ENCODE measurements around the gene THSD7A. TPM values are rescaled to one million over a fixed set of nuclear protein-coding genes. Genes with fewer than 3 reads are reported as not detected.

The THSD7A gene
- total RNA-seq, 2 donors from 2014 or later: 1.6 to 6.1 TPM

- no peak for ATAC-seq (ENCODE audit: insufficient number of reproducible peaks, low FRiP score, low read depth)
- Histone ChIP-seq H3K4me1 (ENCODE audit: control insufficient read depth in 1 of 2, low read depth in 2 of 2) (no peaks in the 10 kb centered on the region), H3K36me3 (no peaks in the 10 kb centered on the region), H3K9me3 (no peaks in the 10 kb centered on the region), H3K27ac (no peak overlapping the region), H3K4me3 (no peak overlapping the region), H3K27me3 (replicated peaks; ENCODE audit: insufficient read depth) (no peaks in the 10 kb centered on the region)
- DNase-seq (ENCODE audit: low spot score): no peak
- TF ChIP-seq CTCF (IDR thresholded peaks at IDR 0.05): no peak
These were observed 216.8 kb downstream of the THSD7A start for GRCh38 chr7:11615174-11615573.

GRCh38 chr7:11613292-11613930 lies 218.6 kb downstream of the THSD7A start:
- Histone ChIP-seq H3K27ac (no peak overlapping the region), H3K4me1 (ENCODE audit: control insufficient read depth in 1 of 2, low read depth in 2 of 2) (no peaks in the 10 kb centered on the region), H3K9me3 (no peaks in the 10 kb centered on the region), H3K27me3 (replicated peaks; ENCODE audit: insufficient read depth) (no peaks in the 10 kb centered on the region), H3K4me3 (no peak overlapping the region), H3K36me3 (no peaks in the 10 kb centered on the region)
- ATAC-seq (ENCODE audit: insufficient number of reproducible peaks, low FRiP score, low read depth) (no peak), DNase-seq (ENCODE audit: low spot score) (no peak)
- TF ChIP-seq CTCF (IDR thresholded peaks at IDR 0.05): no peak

GRCh38 chr7:11612737-11613136 lies 219.3 kb downstream of the THSD7A start:
- Histone ChIP-seq H3K36me3 (no peaks in the 10 kb centered on the region), H3K4me3 (no peak overlapping the region), H3K27ac (no peak overlapping the region), H3K4me1 (ENCODE audit: control insufficient read depth in 1 of 2, low read depth in 2 of 2) (no peaks in the 10 kb centered on the region), H3K27me3 (replicated peaks; ENCODE audit: insufficient read depth) (no peaks in the 10 kb centered on the region), H3K9me3 (no peaks in the 10 kb centered on the region)
- ATAC-seq (ENCODE audit: insufficient number of reproducible peaks, low FRiP score, low read depth) (no peak), DNase-seq (ENCODE audit: low spot score) (no peak)
- TF ChIP-seq CTCF (IDR thresholded peaks at IDR 0.05): no peak

- Histone ChIP-seq H3K27ac (no peak overlapping the region), H3K9me3 (no peaks in the 10 kb centered on the region), H3K4me3 (no peak overlapping the region), H3K4me1 (ENCODE audit: control insufficient read depth in 1 of 2, low read depth in 2 of 2) (no peaks in the 10 kb centered on the region), H3K36me3 (no peaks in the 10 kb centered on the region), H3K27me3 (replicated peaks; ENCODE audit: insufficient read depth) (no peaks in the 10 kb centered on the region)
- TF ChIP-seq CTCF (IDR thresholded peaks at IDR 0.05): no peak
- no peak for DNase-seq (ENCODE audit: low spot score)
- no peak for ATAC-seq (ENCODE audit: insufficient number of reproducible peaks, low FRiP score, low read depth)
These were observed 222.8 kb downstream of the THSD7A start for GRCh38 chr7:11609096-11609670.

- no peak overlapping the region for H3K4me3 ChIP-seq
- no peak overlapping the region for H3K27ac ChIP-seq
- no peak for DNase-seq (ENCODE audit: low spot score)
- no peak for ATAC-seq (ENCODE audit: insufficient number of reproducible peaks, low FRiP score, low read depth)
- H3K36me3 ChIP-seq: no peaks in the 10 kb centered on the region
- H3K27me3 ChIP-seq (replicated peaks; ENCODE audit: insufficient read depth): no peaks in the 10 kb centered on the region
- no peak for TF ChIP-seq CTCF (IDR thresholded peaks at IDR 0.05)
- no peaks in the 10 kb centered on the region for H3K4me1 ChIP-seq (ENCODE audit: control insufficient read depth in 1 of 2, low read depth in 2 of 2)
- no peaks in the 10 kb centered on the region for H3K9me3 ChIP-seq
These were observed 224.3 kb downstream of the THSD7A start for GRCh38 chr7:11607686-11608085.

Measured in thoracic aorta (tissue), 2 donors.